Omental fat pad (tissue), 4 donors: Measurements from ENCODE around the gene COX10. TPM values are rescaled to one million over a fixed set of nuclear protein-coding genes. Genes with fewer than 3 reads are reported as not detected.
"Not testable (repeated sequence)": the region's sequence is repeated elsewhere in the genome, so short reads cannot be mapped to it uniquely, and the experiment has no call there.

ENCODE experiments used
- ATAC-seq: fragments of 150-250 bp; one replicate; pipeline ENCODE4 v1.9.1; 2016; ENCODE audit warnings: mild to moderate bottlenecking, moderate library complexity; ENCODE audit not compliant: low FRiP score
- DNase-seq: peaks from one replicate; pipeline ENCODE4 v3.0.0-alpha.2; 2019; ENCODE audit warnings: low spot score
- CTCF ChIP-seq, 3 donors: fragments of 450-650 bp; IDR thresholded peaks; one replicate each; pipeline ENCODE4 v1.5.1; 2016 to 2017; ENCODE audit warnings: antibody characterized with exemption in 3 of 3, mild to moderate bottlenecking in 3 of 3, moderate library complexity in 2 of 3
- total RNA-seq, 4 donors: library from RNA; depleted of rRNA; stranded (reverse); fragments of >200 nt; gene quantifications; one replicate each; pipeline ENCODE4 v1.1.0, GENCODE V29; 2016

Gene COX10
- total RNA-seq, 4 donors from 2014 or later: 15.4 to 28.8 (median 24.8) TPM

DNA sequence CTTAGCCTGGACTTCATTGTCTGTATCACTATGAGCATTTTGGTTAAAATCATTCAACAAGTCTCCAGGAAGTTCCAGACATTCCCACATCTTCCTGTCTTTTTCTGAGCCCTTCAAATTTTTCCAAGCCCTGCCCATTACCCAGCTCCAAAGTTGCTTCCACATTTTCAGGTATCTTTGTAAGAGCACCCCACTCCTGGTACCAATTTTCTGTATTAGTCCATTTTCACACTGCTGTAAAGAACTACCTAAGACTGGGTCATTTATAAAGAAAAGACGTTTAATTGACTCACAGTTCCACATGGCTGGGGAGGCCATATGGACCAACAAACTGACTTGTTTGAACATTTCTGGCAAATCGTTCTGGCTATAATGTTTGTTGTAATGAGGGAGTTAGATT, 100.0 kb downstream of the COX10 start:
- ATAC-seq: no peak
- TF ChIP-seq CTCF (IDR thresholded peaks at IDR 0.05): no peak
- DNase-seq: no peak

GRCh38 chr17:14169901-14170300, 100.6 kb downstream of the COX10 start:
- DNase-seq: no peak
- no peak for TF ChIP-seq CTCF (IDR thresholded peaks at IDR 0.05)
- ATAC-seq: no peak

- DNase-seq, ATAC-seq: not testable (repeated sequence)
These were observed 107.7 kb downstream of the COX10 start for GRCh38 chr17:14176989-14177388.

DNA sequence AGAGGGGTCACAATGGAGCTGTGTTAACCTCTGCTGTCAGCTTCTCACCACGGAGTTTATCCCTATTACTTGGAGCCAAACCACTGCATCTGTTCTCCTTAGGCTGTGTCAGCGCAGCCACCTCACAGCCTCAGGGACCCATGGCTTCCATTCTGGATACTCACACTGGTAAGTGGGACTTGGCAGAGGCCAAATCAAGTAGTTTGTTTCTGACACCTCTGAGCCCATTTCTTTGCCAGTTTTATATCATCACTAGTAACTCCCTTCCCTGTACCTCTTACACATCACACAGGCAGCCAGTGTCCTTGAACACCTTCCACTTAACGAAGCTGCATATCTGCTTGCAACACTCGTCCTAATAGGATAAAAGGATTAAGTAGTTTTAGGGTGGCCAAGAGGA, 108.5 kb downstream of the COX10 start:
- not testable (repeated sequence) for ATAC-seq, DNase-seq

DNA sequence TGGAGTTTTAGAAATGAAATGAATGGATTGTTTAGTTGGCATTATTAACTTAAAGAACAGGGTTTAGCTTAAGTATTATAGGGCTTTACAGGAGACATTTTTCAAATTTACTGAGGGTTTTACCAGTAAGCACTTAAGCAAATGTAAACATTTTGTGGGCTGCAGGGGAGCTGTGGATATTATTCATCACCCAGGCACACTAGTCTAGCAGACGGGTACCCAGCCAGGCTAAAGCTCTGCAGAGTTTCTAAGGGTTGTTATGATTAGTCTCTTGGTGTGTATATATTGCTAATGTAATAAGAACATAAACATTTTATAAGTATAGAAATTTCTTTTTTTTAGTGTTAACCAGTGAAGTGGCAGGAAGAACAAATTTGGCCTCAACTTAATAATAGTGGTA, 110.6 kb downstream of the COX10 start:
- not testable (repeated sequence) for DNase-seq, ATAC-seq

DNA sequence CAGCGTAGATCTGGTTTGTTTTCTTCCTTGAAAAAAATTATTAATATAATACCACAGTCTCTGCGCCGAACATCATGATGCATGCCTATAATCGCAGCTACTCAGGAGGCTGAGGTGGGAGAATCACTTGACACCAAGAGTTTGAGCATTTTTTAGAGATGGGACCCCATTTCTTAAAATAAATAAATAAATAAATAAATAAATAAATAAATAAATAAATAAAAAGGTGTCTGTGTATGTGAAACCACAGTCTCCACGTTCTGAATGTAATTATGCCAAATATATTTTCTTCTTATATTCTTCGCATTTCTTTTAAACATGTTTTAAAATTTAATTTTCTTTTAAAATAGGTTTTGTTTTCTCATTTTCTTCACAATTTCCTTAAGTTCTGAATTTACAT, 112.8 kb downstream of the COX10 start:
- ATAC-seq, DNase-seq: not testable (repeated sequence)

DNA sequence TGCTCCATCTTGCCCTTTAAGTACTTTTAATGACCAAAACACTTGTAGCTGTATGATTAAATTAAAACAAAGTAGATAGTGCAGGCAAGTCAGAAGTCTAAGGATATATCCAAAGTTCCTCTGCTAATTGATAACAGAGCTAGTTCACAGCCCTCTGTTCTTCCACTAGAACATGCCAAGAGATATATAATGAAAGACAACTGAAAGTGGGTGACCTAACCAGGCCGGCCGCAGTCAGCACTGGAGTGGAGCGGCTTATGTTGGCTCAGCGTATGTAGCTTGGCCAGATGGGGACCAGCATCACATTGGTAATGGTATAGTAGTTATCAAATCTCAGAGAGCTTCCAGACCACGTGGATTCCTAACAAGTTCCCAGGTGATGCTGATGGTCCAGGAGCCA, 115.2 kb downstream of the COX10 start:
- not testable (repeated sequence) for DNase-seq, ATAC-seq

- DNase-seq, ATAC-seq: not testable (repeated sequence)
These were observed 117.1 kb downstream of the COX10 start for GRCh38 chr17:14186443-14186842.

GRCh38 chr17:14190774-14191173, 121.5 kb downstream of the COX10 start:
- DNase-seq, ATAC-seq: not testable (repeated sequence)

DNA sequence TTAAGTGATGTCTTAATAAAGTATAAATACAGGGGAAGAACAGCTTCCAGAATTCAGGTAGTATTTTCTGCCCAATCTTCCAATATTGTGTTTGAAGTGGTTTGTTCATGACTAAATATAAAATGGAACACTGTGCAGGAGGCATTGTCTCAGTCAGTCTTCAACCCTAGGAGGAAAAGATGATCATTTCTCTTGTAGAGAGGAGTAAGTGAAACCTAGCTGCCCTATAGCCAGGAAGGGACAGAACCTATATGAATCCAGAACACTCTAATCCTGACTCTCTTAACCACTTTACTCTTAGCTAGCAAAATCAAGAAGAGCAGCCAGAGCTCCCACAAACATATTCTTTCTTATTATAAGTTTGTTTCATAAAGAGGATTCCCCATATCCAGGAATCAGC, 122.2 kb downstream of the COX10 start:
- not testable (repeated sequence) for ATAC-seq

DNA sequence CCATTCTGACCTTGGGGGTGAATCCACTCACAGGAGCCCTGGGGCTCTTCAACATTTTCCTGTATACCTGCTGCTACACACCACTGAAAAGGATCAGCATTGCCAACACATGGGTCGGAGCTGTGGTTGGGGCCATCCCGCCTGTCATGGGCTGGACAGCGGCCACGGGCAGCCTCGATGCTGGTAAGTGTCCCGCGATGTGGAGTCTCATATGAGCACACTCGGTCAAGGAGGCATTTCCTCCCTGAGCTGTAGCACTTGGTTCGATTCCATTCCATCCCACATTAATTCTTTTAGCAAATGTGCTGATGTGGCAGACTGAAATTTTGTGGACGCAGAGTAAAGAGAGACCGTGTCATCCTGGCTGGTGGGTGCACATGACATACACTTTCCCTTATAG, 122.7 kb downstream of the COX10 start:
- DNase-seq, ATAC-seq: not testable (repeated sequence)

More for the DNA sequence above, 122.2 kb downstream of the COX10 start:
- not testable (repeated sequence) for DNase-seq

DNA sequence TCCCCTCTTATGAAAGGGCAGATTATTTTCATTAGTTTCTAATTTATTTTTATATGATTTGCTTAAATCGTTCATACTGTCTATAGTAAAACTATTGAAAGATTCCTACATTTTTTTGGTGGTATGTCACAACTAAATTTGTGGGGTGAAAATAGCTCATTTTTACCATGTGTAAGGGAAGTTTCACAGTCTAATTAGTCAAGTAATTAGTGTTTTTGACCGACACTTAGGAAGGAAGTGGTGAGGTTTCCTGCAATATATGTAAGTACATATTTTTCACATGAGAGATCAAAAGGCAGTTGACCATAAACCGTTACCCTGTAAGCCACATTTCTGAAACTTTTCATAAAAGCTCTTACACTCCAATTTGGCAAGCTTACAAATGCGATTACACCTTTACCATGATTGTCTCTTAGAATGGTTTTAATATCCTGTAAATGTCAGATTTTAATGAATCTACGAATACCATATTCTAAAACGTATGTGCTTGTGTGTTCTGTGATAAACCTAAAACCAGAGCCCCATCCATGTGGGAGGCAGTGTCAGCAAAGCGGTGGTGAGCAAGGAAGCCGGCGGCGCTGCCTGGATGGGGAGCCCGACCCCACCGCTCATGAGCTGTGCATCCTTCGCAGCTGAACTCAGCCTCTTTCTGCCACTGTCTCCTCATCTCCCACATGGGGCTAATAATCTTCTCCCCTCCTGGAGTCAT, 123.5 kb downstream of the COX10 start:
- not testable (repeated sequence) for ATAC-seq, DNase-seq

GRCh38 chr17:14196377-14196997, 127.2 kb downstream of the COX10 start:
- ATAC-seq: no peak
- TF ChIP-seq CTCF (IDR thresholded peaks at IDR 0.05): no peak
- DNase-seq: no peak
